Measurements from ENCODE around the gene C2orf78. TPM values are rescaled to one million over a fixed set of nuclear protein-coding genes. Genes with fewer than 3 reads are reported as not detected.
"Not testable (repeated sequence)": the region's sequence is repeated elsewhere in the genome, so short reads cannot be mapped to it uniquely, and the experiment has no call there.

Gene C2orf78
- total RNA-seq, 4 donors from 2014 or later: not detected

GRCh38 chr2:73746877-73747208 is 37.1 kb upstream of the C2orf78 start:
- no peak for DNase-seq (ENCODE audit: low spot score in 2 of 2)
- WGBS, 2 donors: 89 to 93% methylated on average over 3 of the region's 3 CpGs
- H3K4me3 ChIP-seq (ENCODE audit: low read depth, poor library complexity, severe bottlenecking): no peak overlapping the region
- intact Hi-C loops (cut with DNase I; ENCODE audit: low total_unique reads): no loop called here
- TF ChIP-seq POLR2A (IDR thresholded peaks at IDR 0.05) (no peak), CTCF (IDR thresholded peaks at IDR 0.05) (no peak)

- DNase-seq (ENCODE audit: low spot score in 2 of 2): no peak
- no peak overlapping the region for H3K4me3 ChIP-seq (ENCODE audit: low read depth, poor library complexity, severe bottlenecking)
- 81 to 91% methylated on average over 2 of the region's 2 CpGs for WGBS, 2 donors
- TF ChIP-seq POLR2A (IDR thresholded peaks at IDR 0.05): no peak
- intact Hi-C loops (cut with DNase I; ENCODE audit: low total_unique reads): no loop called here
These were observed 34.7 kb upstream of the C2orf78 start for GRCh38 chr2:73749314-73749713.

- intact Hi-C loops (cut with DNase I; ENCODE audit: low total_unique reads); DNase-seq (ENCODE audit: low spot score in 2 of 2); H3K4me3 ChIP-seq (ENCODE audit: low read depth, poor library complexity, severe bottlenecking): not testable (repeated sequence)
- WGBS, 2 donors: 89 to 97% methylated on average over 7 of the region's 7 CpGs
These were observed 29.7 kb upstream of the C2orf78 start for GRCh38 chr2:73754332-73754731.

GRCh38 chr2:73759285-73759764 is 24.7 kb upstream of the C2orf78 start:
- TF ChIP-seq POLR2A (IDR thresholded peaks at IDR 0.05) (no peak), CTCF (IDR thresholded peaks at IDR 0.05) (no peak)
- H3K4me3 ChIP-seq (ENCODE audit: low read depth, poor library complexity, severe bottlenecking): no peak overlapping the region
- intact Hi-C loops (cut with DNase I; ENCODE audit: low total_unique reads): no loop called here
- DNase-seq (ENCODE audit: low spot score in 2 of 2): no peak
- WGBS, 2 donors: 26 to 33% methylated on average over 3 of the region's 3 CpGs

- no peak for TF ChIP-seq CTCF (IDR thresholded peaks at IDR 0.05)
- TF ChIP-seq POLR2A (IDR thresholded peaks at IDR 0.05): no peak
- intact Hi-C loops (cut with DNase I; ENCODE audit: low total_unique reads): no loop called here
- no peak for DNase-seq (ENCODE audit: low spot score in 2 of 2)
- WGBS, 2 donors: 88 to 93% methylated on average over 2 of the region's 2 CpGs
- no peak overlapping the region for H3K4me3 ChIP-seq (ENCODE audit: low read depth, poor library complexity, severe bottlenecking)
These were observed 24.1 kb upstream of the C2orf78 start for GRCh38 chr2:73759904-73760303.

- no peak overlapping the region for H3K4me3 ChIP-seq (ENCODE audit: low read depth, poor library complexity, severe bottlenecking)
- no peak for DNase-seq (ENCODE audit: low spot score in 2 of 2)
- TF ChIP-seq POLR2A (IDR thresholded peaks at IDR 0.05) (no peak), CTCF (IDR thresholded peaks at IDR 0.05) (no peak)
- WGBS, 2 donors: 82 to 83% methylated on average over 1 of the region's 1 CpG
- intact Hi-C loops (cut with DNase I; ENCODE audit: low total_unique reads): no loop called here
These were observed 21.4 kb upstream of the C2orf78 start for GRCh38 chr2:73762571-73762970.

- TF ChIP-seq CTCF (IDR thresholded peaks at IDR 0.05) (no peak), POLR2A (IDR thresholded peaks at IDR 0.05) (no peak)
- no peak overlapping the region for H3K4me3 ChIP-seq (ENCODE audit: low read depth, poor library complexity, severe bottlenecking)
- intact Hi-C loops (cut with DNase I; ENCODE audit: low total_unique reads): no loop called here
- no peak for DNase-seq (ENCODE audit: low spot score in 2 of 2)
- WGBS, 2 donors: 91 to 96% methylated on average over 1 of the region's 1 CpG
These were observed 19.0 kb upstream of the C2orf78 start for GRCh38 chr2:73764945-73765344.
